HT1080 (cell line): ENCODE data around the gene HNRNPA1. TPM values are rescaled to one million over a fixed set of nuclear protein-coding genes. Genes with fewer than 3 reads are reported as not detected.
"Not testable (repeated sequence)": the region's sequence is repeated elsewhere in the genome, so short reads cannot be mapped to it uniquely, and the experiment has no call there.

Experiments used
- DNase-seq: peaks from one replicate; pipeline ENCODE4 v3.0.0-alpha.2; 2015; ENCODE audit warnings: low read depth
- polyA plus RNA-seq, 2 experiments: library from polyadenylated mRNA; depleted of rRNA; stranded (reverse); fragments of >200 nt; gene quantifications; 2 replicates each; pipeline ENCODE4 v1.2.3, GENCODE V29; 2015
- total RNA-seq: library from RNA; depleted of rRNA; stranded (reverse); fragments of >200 nt; shearing (Covaris generic); gene quantifications from 2 replicates; pipeline ENCODE4 v1.2.3, GENCODE V29; 2014; rRNA removed

The HNRNPA1 gene
- total RNA-seq = 500 and 660 TPM in 2 replicates
- polyA plus RNA-seq (2015; cell fraction: cytosol; rRNA removed) = 1,998 and 2,963 TPM in 2 replicates
- 1,635 and 2,052 TPM in 2 replicates for polyA plus RNA-seq (2015; cell fraction: nucleus; rRNA removed)

DNA sequence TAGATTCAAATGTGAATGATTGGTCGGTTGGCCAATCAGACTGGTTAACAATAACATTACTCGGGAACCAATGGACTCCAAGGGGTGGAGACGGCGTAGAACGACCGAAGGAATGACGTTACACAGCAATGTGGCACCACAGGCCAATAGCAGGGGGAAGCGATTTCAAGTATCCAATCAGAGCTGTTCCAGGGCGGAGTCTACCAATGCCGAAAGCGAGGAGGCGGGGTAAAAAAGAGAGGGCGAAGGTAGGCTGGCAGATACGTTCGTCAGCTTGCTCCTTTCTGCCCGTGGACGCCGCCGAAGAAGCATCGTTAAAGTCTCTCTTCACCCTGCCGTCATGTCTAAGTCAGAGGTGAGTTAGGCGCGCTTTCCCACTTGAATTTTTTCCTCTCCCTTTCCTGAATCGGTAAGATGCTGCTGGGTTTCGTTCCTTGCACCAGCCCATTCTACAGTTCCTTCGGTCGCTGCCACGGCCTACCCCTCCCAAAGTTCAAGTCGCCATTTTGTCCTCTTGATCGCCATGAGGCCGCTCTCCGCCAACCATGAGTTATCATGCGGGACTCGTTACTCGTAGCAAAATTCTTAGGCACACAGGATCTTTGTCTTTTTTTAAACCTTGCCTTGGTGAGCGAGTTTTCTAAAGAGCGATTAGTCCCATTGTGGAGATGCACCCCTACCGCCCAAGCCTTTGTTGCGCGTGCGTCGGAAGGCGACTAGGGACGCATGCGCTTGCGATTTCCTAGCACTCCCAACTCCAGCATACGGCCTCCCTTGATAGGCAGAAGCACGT is at the start of gene HNRNPA1:
Gene HNRNPA1, plus strand, starts transcription at position 259 of the 793 bp plus-strand sequence. Its CDS starts 82 bp downstream, at position 341.
- peak; percentile 99 for DNase-seq

DNA sequence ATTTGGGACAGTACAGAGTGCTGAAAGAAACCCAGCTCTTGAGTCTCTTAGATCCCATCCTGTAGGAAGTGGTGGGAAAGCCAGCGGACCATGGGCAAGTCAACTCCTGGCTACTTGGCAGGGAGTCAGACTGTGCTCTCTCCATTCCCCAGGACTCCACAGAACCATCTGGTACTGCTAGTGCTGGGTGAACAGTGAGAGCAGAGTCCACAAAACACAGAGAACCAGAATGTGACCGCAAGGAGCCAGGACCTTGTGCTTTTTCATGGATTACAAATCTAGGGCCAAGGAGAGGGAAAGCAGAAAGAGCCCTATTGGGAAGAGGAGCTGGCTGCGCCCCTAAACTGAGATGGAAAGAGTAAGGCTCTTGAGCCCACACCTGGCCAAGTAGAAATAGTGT is 49.3 kb upstream of the HNRNPA1 start:
- DNase-seq = not testable (repeated sequence)

GRCh38 chr12:54232790-54233189 is 47.7 kb upstream of the HNRNPA1 start:
- no peak for DNase-seq

- no peak for DNase-seq
Measured at GRCh38 chr12:54238531-54238930, 42.0 kb upstream of the HNRNPA1 start.

- DNase-seq = no peak
Measured at GRCh38 chr12:54239620-54240019, 40.9 kb upstream of the HNRNPA1 start.

DNA sequence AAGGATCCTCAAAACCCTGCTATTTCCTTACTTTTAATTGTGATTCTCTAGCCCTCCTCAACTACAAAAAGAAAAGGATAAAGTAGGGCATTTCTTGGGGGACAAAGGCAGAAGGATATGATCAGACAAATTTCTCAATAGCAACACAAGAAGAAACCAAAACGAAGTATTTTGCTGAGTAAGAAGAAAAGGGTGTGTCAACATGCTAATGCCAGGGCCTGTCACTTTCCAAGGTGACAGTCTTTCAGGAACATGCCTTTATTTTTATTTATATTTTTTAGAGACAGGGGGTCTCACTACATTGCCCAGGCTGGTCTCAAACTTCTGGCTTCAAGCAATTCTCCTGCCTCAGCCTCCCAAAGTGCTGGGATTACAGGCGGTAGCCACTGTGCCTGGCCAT is 40.4 kb upstream of the HNRNPA1 start:
- DNase-seq = no peak

DNA sequence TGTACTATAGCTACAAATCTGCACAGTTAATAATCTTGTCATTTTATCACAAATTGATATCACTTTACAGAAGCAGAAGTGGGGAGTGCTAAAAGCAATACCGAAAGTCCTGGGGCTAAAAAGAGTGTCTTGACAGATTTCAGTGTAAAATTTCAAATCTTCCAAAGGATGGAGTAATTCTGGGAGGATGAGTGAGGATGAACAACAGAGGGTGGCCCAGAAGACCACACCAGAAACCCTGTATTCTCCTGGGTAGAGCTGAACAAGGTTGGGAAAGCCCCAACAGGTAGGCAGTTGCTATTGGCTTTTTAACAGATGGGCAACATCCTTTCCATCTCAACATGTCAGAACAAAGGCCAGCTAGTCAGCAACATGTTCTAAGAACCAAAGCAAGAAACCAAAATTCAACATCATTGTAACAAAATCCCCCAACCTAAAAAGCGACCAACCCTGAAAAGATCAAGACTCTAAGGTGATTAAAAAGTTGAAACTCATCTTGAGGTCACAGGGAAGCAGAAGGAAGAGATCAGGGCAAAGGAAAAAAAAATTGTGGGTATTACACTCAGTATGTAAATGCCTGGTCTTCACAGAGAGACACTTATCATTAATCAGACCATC is 39.4 kb upstream of the HNRNPA1 start:
- DNase-seq = no peak

GRCh38 chr12:54246011-54246641 is 34.4 kb upstream of the HNRNPA1 start:
- no peak for DNase-seq

GRCh38 chr12:54249489-54249888 is 31.0 kb upstream of the HNRNPA1 start:
- DNase-seq = no peak

- DNase-seq = peak; percentile 42
Measured at GRCh38 chr12:54251667-54252284, 28.8 kb upstream of the HNRNPA1 start.

DNA sequence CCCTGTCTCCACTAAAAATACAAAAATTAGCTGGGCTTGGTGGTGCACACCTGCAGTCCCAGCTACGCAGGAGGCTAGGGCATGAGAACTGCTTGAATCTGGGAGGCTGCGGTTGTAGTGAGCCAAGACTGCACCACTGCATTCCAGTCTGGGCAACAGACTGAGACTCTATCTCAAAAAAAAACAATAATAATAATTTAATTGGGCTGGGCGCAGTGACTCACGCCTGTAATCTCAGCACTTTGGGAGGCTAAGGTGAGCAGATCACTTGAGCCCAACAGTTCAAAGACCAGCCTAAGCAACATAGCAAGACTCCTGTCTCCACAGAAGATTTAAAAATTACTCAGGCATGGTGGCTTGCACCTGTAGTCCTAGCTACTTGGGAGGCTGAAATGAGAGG is 27.3 kb upstream of the HNRNPA1 start:
- DNase-seq = no peak

DNA sequence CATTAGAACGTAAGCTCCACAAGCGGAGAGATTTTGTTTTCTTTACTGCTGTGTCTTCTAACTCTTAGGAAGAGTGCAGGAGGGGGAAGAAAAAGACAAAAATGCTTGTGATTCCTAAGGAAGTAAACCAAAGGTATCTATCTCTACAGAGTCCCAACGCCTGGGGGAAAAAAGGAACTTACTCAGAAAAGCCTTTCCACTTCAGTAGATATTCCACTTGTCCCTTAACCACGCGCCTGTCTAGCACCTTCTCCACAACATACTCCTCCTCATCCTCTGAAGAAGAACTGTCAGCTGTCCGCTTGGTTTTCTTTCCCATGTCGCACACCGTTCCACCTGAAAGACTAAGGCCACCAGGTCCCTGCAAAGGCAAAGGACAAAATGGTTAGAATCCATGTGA is 23.2 kb upstream of the HNRNPA1 start:
- DNase-seq = no peak

DNA sequence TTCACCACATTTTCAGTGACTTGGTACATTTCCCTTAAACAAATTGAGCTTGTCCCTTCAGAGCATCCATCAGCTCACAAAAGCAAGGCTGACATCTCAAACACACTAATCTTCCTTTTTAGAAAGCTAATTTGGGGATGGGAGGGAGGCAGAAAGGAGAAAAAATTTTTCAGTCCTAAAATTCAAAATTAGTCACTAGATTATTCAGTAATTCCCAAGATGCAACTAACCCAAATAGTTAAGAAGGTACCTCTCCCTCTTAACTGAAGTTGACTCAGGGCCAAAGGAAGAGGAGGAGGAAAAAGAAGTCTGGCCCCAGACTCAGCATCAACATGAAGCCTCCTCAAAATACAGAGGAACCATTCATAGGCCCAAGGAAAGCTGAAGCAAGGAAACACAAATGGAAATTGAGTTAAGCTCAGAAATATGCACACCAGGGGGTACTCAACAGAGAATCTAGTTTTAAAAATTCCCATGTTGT is 22.3 kb upstream of the HNRNPA1 start:
- DNase-seq = peak; percentile 74

DNA sequence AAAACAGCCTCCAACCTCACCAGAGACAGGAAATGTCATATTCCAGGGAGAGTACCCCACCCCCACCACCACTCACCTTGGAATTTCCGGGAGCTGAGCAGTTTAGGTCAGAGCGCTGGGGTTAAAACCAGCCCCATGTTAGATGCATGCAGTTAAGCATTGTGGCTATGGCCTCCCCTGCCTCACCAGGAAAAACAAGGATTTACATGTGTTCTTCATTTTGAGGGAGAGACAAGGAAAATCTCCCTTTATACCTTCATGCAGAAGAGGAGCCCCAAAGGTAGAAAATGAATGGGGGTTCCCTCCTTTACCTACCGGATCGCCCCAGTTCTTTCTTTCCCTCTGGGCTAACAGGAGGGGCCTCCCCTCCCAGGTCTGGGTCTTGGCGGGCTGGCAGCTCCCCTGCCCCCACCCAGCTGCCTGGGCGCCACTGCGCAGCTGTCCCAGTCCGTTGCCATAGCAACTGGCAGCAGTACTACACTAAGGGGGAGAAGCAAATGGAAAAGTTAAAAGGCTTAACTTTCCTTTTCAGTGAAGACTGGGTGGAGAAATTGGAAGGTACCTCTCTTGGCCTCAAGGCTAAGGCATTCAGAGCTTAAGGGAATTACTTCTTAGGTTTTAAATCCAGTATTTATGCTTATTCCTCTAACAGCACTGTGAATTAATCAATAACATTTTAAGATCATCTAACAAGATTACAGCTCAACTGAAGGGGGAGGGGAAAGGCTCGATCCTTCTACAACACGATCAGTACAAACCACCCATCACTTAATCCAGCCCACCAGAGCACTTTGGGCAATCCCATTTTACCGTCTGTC is 21.1 kb upstream of the HNRNPA1 start:
- DNase-seq = peak; percentile 95

GRCh38 chr12:54261815-54262402 is 18.6 kb upstream of the HNRNPA1 start:
- DNase-seq = no peak

DNA sequence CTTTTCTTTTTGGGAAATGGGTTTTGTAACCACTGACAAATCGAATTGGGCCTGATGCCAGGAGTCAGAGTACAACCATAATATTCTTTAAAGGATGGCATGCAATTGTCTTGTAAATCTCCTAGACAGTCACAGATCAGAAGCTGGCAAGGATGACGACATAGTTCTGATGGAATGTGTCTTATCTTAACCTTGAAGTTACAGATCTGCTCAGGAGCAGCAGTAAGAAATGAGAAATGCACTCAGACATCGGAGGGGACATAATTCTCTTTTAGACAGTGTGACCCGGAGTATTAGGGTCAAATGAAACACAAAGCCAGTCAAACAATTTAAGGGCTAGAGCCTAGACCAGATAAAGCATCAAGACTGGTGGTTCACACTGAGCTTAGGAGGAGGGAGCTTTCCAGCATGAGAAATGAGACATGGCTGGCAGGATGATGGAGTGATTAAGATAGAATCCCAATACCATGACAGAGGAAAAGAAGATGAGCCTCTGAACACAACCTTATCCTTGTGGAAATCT is 18.1 kb upstream of the HNRNPA1 start:
- peak; percentile 46 for DNase-seq

- DNase-seq = no peak
Measured at GRCh38 chr12:54265364-54265812, 15.1 kb upstream of the HNRNPA1 start.

DNA sequence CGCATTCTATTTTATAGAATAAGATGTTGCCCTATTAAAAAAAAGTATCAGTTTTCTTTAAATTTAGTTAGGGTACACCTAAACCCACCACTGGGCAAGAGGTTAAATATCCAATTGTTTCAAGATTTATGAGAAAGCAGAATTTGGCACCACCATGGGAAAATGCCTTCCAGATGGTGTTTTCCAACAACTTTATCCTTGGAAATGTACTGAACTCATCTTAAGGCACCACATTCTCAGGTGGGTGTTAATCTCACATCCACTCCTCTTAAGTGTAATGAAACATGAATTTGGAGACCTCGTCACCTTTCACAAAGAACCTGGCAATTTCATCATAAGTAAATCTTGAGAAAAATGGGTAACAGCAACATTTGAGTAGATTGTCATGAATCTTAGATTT is 13.7 kb upstream of the HNRNPA1 start:
- DNase-seq = no peak

GRCh38 chr12:54270345-54270744 is 10.2 kb upstream of the HNRNPA1 start:
- no peak for DNase-seq

- DNase-seq = no peak
Measured at GRCh38 chr12:54272214-54272613, 8.3 kb upstream of the HNRNPA1 start.
